ENCODE measurements around the gene PECR.

PECR gene

DNA sequence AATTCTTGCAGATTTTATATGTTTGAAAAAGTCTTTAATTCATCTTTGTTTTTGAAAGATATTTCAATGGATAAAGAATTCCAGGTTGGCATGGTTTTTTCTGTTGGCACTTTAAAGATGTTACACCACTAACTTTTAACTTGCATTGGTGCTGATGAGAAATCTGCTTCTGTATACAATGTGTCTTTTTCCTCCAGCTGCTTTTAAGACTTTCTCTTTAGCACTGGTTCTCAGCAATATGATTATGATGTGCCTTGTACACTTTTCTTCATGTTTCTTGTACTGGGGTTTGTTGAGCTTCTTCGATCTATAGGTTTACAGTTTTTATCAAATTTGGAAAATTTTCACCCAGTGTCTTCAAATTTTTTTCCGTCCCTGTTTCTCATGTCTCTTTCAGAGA lies 29.2 kb downstream of the PECR start:
- DNase-seq (ENCODE audit: low read depth, low spot score), result no peak
- ChIA-PET CTCF (interaction anchor here (0.6 to 10.8 kb wide), 3 partner anchors 8 to 39 kb away, joined by 3 to 104 read pairs (median 3); partner anchors contain the start of gene MREG), POLR2A (no interaction called here)
- TF ChIP-seq, protein P1, sequence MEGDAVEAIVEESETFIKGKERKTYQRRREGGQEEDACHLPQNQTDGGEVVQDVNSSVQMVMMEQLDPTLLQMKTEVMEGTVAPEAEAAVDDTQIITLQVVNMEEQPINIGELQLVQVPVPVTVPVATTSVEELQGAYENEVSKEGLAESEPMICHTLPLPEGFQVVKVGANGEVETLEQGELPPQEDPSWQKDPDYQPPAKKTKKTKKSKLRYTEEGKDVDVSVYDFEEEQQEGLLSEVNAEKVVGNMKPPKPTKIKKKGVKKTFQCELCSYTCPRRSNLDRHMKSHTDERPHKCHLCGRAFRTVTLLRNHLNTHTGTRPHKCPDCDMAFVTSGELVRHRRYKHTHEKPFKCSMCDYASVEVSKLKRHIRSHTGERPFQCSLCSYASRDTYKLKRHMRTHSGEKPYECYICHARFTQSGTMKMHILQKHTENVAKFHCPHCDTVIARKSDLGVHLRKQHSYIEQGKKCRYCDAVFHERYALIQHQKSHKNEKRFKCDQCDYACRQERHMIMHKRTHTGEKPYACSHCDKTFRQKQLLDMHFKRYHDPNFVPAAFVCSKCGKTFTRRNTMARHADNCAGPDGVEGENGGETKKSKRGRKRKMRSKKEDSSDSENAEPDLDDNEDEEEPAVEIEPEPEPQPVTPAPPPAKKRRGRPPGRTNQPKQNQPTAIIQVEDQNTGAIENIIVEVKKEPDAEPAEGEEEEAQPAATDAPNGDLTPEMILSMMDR (IDR thresholded peaks at IDR 0.05; ENCODE audit: insufficient read depth, low read length, missing control alignments), result no peak
- no peak overlapping the region for H3K4me3 ChIP-seq (ENCODE audit: low read depth, low read length)

DNA sequence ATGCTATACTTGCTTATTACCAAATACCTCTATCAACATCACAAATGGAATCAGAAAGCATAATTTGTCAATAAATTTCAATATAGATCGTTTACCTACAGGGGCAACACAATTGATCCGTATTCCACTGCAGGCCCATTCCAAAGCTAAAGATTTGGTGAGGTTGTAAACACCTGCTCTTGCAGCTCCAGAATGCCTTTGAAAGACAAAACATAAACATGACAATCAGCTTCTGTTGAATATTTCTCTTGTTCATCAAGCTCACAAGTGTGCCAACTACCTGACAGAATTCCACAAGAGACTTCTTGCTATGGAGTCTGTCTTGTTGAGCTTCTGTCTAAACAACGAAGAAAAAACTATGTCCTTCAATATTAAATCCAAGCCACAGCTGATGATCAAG lies 30.3 kb downstream of the PECR start:
- no peak overlapping the region for H3K4me3 ChIP-seq (ENCODE audit: low read depth, low read length)
- POLR2A ChIA-PET, result interaction anchor here (0.7 kb wide), 1 partner anchor 74 kb away, joined by 3 read pairs; no protein-coding TSS in a partner anchor
- CTCF ChIA-PET, result interaction anchor here (10.8 kb wide), 1 partner anchor 16 kb away, joined by 104 read pairs; no protein-coding TSS in a partner anchor
- DNase-seq (ENCODE audit: low read depth, low spot score), result no peak
- TF ChIP-seq, protein P1 (IDR thresholded peaks at IDR 0.05; ENCODE audit: insufficient read depth, low read length, missing control alignments), result no peak

DNA sequence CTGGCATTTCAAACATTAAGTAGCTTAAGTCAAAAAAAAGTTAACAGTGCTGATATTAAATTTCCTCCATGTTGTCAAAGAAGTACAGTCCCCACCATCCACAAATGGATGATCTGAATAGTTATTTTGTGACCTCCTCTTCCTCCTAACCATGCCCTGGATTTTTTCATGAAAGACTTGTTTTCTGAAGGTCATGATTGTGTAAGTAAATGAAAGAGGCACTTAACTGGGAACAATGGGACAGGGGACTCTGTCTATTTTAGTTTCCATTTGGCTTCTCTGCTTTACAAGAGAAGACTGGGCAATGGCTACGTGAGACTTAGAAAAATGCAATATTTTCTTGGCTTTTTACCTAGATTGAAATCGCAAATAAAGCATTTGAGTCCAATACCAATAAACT lies 32.2 kb downstream of the PECR start:
- ChIA-PET POLR2A (no interaction called here), CTCF (interaction anchor here (10.8 kb wide), 1 partner anchor 14 kb away, joined by 104 read pairs; no protein-coding TSS in a partner anchor)
- TF ChIP-seq, protein P1 (IDR thresholded peaks at IDR 0.05; ENCODE audit: insufficient read depth, low read length, missing control alignments), result no peak
- no peak overlapping the region for H3K4me3 ChIP-seq (ENCODE audit: low read depth, low read length)
- no peak for DNase-seq (ENCODE audit: low read depth, low spot score)

DNA sequence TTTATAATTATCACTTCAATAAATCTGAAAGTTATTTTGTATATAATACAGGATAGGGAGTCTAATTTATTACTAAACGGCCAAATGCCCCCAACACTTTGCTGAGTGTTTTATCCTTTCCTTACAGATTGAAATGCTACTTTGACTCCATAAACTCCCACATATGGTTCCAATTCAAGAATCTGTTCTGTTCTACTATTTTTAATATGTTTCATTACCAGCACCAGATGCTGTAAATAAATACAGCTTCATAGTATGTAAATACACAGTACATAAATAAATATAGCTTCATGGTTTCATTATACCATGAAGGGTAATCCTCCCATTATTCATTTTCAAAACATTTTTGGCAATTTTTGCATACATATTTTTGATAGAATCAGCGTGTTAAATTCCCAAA lies 34.2 kb downstream of the PECR start:
- ChIA-PET CTCF (interaction anchor here (0.8 to 10.8 kb wide), 3 partner anchors 11 to 63 kb away, joined by 3 to 104 read pairs (median 3); no protein-coding TSS in a partner anchor), POLR2A (no interaction called here)
- H3K4me3 ChIP-seq (ENCODE audit: low read depth, low read length), result no peak overlapping the region
- no peak for DNase-seq (ENCODE audit: low read depth, low spot score)
- TF ChIP-seq, protein P1 (IDR thresholded peaks at IDR 0.05; ENCODE audit: insufficient read depth, low read length, missing control alignments), result no peak

DNA sequence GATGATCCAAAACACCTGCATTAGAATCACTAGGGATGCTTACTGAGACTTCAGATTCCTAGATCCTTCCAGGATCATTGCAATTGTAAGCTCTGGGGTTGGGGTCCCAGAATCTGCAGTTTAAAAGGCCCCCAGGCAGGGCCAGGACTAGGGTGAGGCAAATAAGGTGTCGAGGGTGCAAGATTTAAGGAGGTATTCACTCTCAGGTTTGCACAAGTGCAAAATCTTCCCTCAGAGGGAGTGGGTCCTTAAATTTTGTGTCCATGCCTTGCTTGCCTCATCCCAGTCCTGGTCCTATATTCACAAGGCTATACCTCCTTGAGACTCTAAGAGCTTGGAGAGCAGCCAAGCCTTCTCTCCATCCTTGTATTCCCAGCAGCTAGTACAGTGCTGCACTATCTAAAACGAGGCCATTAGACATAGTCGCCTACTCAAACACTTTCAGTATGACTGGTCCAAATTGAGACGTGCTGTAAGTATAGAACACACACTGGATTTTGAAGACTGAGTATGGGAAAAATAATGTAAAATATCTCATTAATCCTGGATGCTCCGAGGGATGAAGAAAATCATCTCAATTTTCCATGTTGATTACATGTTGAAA lies 36.6 kb downstream of the PECR start:
- H3K4me3 ChIP-seq (ENCODE audit: low read depth, low read length), result no peak overlapping the region
- CTCF ChIA-PET, result interaction anchor here (1.2 to 5.5 kb wide), 7 partner anchors 8 to 47 kb away, joined by 4 to 74 read pairs (median 5); partner anchors contain the start of gene MREG
- POLR2A ChIA-PET, result no interaction called here
- no peak for DNase-seq (ENCODE audit: low read depth, low spot score)
- TF ChIP-seq, protein P1 (IDR thresholded peaks at IDR 0.05; ENCODE audit: insufficient read depth, low read length, missing control alignments), result no peak

DNA sequence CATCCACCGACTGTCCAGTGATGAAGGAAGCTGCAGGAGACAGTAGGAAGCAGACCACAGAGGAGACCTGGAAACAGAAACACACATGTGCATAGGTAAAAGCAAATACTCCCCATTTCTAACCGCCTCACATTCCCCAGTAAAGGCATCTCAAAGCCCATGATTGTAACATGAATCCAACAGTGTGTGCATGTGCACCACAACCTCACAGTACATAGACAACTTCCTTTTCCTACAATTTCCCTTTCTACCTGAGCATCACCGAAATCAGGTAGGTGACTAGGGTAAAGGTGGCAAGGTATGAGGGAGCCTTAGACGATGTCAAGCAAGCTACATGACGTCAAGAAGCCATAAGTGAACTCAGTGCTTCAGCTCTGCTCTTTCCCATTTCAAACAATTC lies 37.7 kb downstream of the PECR start:
- CTCF ChIA-PET, result interaction anchor here (1.7 to 5.5 kb wide), 3 partner anchors 10 to 48 kb away, joined by 4 to 74 read pairs (median 13); no protein-coding TSS in a partner anchor
- TF ChIP-seq, protein P1 (IDR thresholded peaks at IDR 0.05; ENCODE audit: insufficient read depth, low read length, missing control alignments), result no peak
- H3K4me3 ChIP-seq (ENCODE audit: low read depth, low read length), result no peak overlapping the region
- DNase-seq (ENCODE audit: low read depth, low spot score), result no peak
- POLR2A ChIA-PET, result no interaction called here
